ENCODE results near the gene UGT3A2.

- TF ChIP-seq TCF7L2 (IDR thresholded peaks at IDR 0.05; ENCODE audit: low read depth, low read length): no peak
- TF ChIP-seq POLR2AphosphoS5 (IDR thresholded peaks at IDR 0.05; ENCODE audit: low read depth, low read length): no peak
- TF ChIP-seq, protein P1, sequence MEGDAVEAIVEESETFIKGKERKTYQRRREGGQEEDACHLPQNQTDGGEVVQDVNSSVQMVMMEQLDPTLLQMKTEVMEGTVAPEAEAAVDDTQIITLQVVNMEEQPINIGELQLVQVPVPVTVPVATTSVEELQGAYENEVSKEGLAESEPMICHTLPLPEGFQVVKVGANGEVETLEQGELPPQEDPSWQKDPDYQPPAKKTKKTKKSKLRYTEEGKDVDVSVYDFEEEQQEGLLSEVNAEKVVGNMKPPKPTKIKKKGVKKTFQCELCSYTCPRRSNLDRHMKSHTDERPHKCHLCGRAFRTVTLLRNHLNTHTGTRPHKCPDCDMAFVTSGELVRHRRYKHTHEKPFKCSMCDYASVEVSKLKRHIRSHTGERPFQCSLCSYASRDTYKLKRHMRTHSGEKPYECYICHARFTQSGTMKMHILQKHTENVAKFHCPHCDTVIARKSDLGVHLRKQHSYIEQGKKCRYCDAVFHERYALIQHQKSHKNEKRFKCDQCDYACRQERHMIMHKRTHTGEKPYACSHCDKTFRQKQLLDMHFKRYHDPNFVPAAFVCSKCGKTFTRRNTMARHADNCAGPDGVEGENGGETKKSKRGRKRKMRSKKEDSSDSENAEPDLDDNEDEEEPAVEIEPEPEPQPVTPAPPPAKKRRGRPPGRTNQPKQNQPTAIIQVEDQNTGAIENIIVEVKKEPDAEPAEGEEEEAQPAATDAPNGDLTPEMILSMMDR (IDR thresholded peaks at IDR 0.05): peak; percentile 19
- TF ChIP-seq, protein P2, sequence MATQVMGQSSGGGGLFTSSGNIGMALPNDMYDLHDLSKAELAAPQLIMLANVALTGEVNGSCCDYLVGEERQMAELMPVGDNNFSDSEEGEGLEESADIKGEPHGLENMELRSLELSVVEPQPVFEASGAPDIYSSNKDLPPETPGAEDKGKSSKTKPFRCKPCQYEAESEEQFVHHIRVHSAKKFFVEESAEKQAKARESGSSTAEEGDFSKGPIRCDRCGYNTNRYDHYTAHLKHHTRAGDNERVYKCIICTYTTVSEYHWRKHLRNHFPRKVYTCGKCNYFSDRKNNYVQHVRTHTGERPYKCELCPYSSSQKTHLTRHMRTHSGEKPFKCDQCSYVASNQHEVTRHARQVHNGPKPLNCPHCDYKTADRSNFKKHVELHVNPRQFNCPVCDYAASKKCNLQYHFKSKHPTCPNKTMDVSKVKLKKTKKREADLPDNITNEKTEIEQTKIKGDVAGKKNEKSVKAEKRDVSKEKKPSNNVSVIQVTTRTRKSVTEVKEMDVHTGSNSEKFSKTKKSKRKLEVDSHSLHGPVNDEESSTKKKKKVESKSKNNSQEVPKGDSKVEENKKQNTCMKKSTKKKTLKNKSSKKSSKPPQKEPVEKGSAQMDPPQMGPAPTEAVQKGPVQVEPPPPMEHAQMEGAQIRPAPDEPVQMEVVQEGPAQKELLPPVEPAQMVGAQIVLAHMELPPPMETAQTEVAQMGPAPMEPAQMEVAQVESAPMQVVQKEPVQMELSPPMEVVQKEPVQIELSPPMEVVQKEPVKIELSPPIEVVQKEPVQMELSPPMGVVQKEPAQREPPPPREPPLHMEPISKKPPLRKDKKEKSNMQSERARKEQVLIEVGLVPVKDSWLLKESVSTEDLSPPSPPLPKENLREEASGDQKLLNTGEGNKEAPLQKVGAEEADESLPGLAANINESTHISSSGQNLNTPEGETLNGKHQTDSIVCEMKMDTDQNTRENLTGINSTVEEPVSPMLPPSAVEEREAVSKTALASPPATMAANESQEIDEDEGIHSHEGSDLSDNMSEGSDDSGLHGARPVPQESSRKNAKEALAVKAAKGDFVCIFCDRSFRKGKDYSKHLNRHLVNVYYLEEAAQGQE (IDR thresholded peaks at IDR 0.05; ENCODE audit: insufficient read depth in 1 of 2, low read depth in 2 of 2, low read length in 1 of 2): no peak
- no peak for TF ChIP-seq SIN3A (IDR thresholded peaks at IDR 0.05; ENCODE audit: borderline replicate concordance, insufficient read depth, low read depth, low read length)
Observed at GRCh38 chr5:36041537-36041845, 25.2 kb downstream of the UGT3A2 start.

Data from Panc1 (cell line).